Measurements from ENCODE around the gene KRTAP9-8. TPM values are rescaled to one million over a fixed set of nuclear protein-coding genes. Genes with fewer than 3 reads are reported as not detected.

Gene KRTAP9-8
- total and polyA plus RNA-seq, 2 of the 13 experiments (the other 11 are each of a cell fraction or from before 2014, with no cell fraction given) = not detected

DNA sequence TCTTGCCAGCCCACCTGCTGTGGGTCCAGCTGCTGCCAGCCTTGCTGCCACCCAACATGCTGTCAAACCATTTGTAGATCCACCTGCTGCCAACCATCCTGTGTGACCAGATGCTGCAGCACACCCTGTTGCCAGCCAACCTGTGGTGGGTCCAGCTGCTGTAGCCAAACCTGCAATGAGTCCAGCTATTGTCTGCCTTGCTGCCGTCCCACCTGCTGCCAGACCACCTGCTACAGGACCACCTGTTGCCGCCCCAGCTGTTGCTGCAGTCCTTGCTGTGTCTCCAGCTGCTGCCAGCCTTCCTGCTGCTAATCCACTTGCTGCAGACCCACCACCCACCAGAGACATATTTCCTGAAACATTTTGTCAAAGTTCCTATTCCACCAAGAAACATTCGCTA lies 47.5 kb upstream of the KRTAP9-8 start:
- POLR2A ChIA-PET = no interaction called here
- H3K4me2 ChIP-seq (ENCODE audit: low read depth, low read length) = no peak overlapping the region
- intact Hi-C loops (cut with micrococcal nuclease; ENCODE audit: unreplicated experiment) = no loop called here
- ATAC-seq = no peak
- CTCF ChIA-PET (ENCODE audit: low intra/inter-chr PET ratio, low total read pairs) = no interaction called here
- no peak overlapping the region for H3K9ac ChIP-seq (ENCODE audit: insufficient read depth, low read depth, low read length)
- no peaks in the 10 kb centered on the region for H3K4me1 ChIP-seq (ENCODE audit: insufficient read depth, low read length)
- no peak for FAIRE-seq
- in situ Hi-C loops (cut with HindIII; ENCODE audit: extremely low pct_ligation_motif_present, low pct_unique_long_range_greater_than_20kb) = no loop called here
- TF ChIP-seq EP300 (IDR thresholded peaks at IDR 0.05; ENCODE audit: low read depth in 2 of 2, low read length in 2 of 2) (no peak), EP300 (CRISPR knock-in tag; IDR thresholded peaks at IDR 0.05; ENCODE audit: borderline replicate concordance) (no peak), XBP1 (CRISPR knock-in tag; IDR thresholded peaks at IDR 0.05) (no peak), GLI4 (CRISPR knock-in tag; IDR thresholded peaks at IDR 0.05; ENCODE audit: borderline replicate concordance) (no peak), ZNF382 (CRISPR knock-in tag; IDR thresholded peaks at IDR 0.05; ENCODE audit: borderline replicate concordance) (no peak), MAFF (IDR thresholded peaks at IDR 0.05; ENCODE audit: low read depth, low read length) (no peak), ZNF703 (CRISPR knock-in tag; IDR thresholded peaks at IDR 0.05; ENCODE audit: borderline replicate concordance) (no peak), NCOA5 (CRISPR knock-in tag; IDR thresholded peaks at IDR 0.05) (no peak), SYNCRIP (IDR thresholded peaks at IDR 0.05; ENCODE audit: insufficient read depth, low read depth, low read length) (no peak), TAF1 (CRISPR knock-in tag; IDR thresholded peaks at IDR 0.05) (no peak), MBD4 (IDR thresholded peaks at IDR 0.05; ENCODE audit: borderline replicate concordance, low read length) (no peak)
- TF ChIP-seq, protein P1, sequence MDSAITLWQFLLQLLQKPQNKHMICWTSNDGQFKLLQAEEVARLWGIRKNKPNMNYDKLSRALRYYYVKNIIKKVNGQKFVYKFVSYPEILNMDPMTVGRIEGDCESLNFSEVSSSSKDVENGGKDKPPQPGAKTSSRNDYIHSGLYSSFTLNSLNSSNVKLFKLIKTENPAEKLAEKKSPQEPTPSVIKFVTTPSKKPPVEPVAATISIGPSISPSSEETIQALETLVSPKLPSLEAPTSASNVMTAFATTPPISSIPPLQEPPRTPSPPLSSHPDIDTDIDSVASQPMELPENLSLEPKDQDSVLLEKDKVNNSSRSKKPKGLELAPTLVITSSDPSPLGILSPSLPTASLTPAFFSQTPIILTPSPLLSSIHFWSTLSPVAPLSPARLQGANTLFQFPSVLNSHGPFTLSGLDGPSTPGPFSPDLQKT (CRISPR knock-in tag; IDR thresholded peaks at IDR 0.05; ENCODE audit: borderline replicate concordance) = no peak
- TF ChIP-seq, protein P2, sequence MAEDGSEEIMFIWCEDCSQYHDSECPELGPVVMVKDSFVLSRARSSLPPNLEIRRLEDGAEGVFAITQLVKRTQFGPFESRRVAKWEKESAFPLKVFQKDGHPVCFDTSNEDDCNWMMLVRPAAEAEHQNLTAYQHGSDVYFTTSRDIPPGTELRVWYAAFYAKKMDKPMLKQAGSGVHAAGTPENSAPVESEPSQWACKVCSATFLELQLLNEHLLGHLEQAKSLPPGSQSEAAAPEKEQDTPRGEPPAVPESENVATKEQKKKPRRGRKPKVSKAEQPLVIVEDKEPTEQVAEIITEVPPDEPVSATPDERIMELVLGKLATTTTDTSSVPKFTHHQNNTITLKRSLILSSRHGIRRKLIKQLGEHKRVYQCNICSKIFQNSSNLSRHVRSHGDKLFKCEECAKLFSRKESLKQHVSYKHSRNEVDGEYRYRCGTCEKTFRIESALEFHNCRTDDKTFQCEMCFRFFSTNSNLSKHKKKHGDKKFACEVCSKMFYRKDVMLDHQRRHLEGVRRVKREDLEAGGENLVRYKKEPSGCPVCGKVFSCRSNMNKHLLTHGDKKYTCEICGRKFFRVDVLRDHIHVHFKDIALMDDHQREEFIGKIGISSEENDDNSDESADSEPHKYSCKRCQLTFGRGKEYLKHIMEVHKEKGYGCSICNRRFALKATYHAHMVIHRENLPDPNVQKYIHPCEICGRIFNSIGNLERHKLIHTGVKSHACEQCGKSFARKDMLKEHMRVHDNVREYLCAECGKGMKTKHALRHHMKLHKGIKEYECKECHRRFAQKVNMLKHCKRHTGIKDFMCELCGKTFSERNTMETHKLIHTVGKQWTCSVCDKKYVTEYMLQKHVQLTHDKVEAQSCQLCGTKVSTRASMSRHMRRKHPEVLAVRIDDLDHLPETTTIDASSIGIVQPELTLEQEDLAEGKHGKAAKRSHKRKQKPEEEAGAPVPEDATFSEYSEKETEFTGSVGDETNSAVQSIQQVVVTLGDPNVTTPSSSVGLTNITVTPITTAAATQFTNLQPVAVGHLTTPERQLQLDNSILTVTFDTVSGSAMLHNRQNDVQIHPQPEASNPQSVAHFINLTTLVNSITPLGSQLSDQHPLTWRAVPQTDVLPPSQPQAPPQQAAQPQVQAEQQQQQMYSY (CRISPR knock-in tag; IDR thresholded peaks at IDR 0.05) = no peak
- TF ChIP-seq, protein P3, sequence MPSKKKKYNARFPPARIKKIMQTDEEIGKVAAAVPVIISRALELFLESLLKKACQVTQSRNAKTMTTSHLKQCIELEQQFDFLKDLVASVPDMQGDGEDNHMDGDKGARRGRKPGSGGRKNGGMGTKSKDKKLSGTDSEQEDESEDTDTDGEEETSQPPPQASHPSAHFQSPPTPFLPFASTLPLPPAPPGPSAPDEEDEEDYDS (CRISPR knock-in tag; IDR thresholded peaks at IDR 0.05) = no peak
- no peak overlapping the region for H3K4me3 ChIP-seq (replicated peaks in 1 of 3; ENCODE audit: insufficient read depth in 1 of 3, low read depth in 2 of 3, low read length in 3 of 3)
- DNase-seq (ENCODE audit: low spot score) = no peak
- no TSS peak for BruUV-seq (replicated peaks)
- no peaks in the 10 kb centered on the region for H4K20me1 ChIP-seq (ENCODE audit: insufficient read depth, low read length)
- 0 out of 5 replicates have a peak, but pooled peaks cover 0 to 5% of the 10 kb centered on the region in 2 experiments for H3K27me3 ChIP-seq (ENCODE audit: control insufficient read depth in 1 of 2, insufficient read depth in 2 of 2, low read length in 2 of 2)
- no peaks in the 10 kb centered on the region for H3K36me3 ChIP-seq (replicated peaks in 1 of 2; ENCODE audit: control insufficient read depth in 1 of 2, insufficient read depth in 2 of 2, low read length in 2 of 2)
- no peaks in the 10 kb centered on the region for H3K9me3 ChIP-seq (ENCODE audit: low read length)
- H3K79me2 ChIP-seq (ENCODE audit: insufficient read depth, low read length) = no peaks in the 10 kb centered on the region
- H2AFZ ChIP-seq (ENCODE audit: low read length) = no peak overlapping the region
- no peak overlapping the region for H3K27ac ChIP-seq (ENCODE audit: extremely low read length, insufficient read depth, low read length)
- 0% methylated on average over 1 of the region's 3 CpGs for WGBS (ENCODE audit: low lambda C conversion rate)
